COLO668 (cell line): Measurements from ENCODE around the gene UNK.

Experiments
- DNase-seq: peaks from one replicate; lab custom pipeline; 2025; ENCODE audit not compliant: unreplicated experiment; lab: John Stamatoyannopoulos, UW

The UNK gene

GRCh38 chr17:75784473-75785015, at the start of gene UNK:
TSS of gene UNK (plus strand) at chr17:75784806. CDS start at chr17:75784881, 75 bp downstream.
- peak; percentile 93 for DNase-seq

DNA sequence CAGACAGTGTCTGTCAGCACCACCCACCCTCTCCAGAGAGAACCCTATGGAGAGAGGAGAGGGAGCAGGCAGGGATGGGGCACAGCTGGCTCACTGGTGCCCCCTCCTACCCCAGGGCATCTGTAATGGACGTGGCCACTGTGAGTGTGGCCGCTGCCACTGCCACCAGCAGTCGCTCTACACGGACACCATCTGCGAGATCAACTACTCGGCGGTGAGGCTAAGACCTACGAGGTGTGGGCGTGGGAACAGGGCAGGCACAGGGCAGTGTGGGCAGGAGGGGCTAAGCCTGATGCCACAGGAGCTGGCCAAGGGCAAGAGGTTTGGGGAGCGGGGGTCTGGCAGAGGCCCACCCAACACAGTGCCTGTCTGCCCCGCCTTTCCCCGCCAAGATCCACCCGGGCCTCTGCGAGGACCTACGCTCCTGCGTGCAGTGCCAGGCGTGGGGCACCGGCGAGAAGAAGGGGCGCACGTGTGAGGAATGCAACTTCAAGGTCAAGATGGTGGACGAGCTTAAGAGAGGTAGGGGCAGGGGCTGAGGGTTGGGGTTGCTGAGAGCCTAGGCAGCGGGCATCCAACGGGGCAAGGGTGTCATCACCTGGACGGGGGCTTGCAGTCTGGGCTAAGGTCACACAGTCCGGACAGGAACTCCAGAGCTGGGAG, 48.3 kb upstream of the UNK start:
- no peak for DNase-seq

GRCh38 chr17:75737133-75737962, 47.3 kb upstream of the UNK start:
- DNase-seq: no peak

DNA sequence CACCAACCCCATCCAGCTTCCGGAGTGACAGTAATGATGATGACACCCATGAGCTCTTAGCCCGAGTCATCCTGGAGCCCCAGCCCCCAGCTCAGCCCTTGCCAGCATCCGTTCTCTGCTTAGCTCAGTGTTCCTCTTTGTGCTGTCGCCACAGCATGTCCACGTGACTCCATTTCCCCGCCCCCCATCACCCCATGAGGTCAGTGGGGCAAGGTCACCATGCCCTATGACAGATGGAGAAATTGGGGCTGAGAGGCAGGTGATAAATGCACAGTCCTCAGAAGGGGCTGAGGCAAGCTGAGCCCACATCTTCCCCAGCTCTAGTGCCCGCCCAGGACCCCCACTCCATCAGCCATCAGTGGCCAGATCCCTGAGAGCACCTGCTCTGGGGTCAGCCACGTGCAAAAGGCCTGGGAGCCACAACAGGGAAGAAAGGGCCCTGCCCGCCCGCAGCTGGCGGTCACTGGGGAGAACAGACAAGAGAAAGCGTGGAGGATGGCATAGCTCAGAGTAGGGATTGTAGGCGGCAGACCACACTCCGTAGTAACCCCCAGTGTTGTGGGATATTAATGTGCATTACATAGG, 46.3 kb upstream of the UNK start:
- DNase-seq: no peak

- no peak for DNase-seq
These were observed 45.4 kb upstream of the UNK start for GRCh38 chr17:75739174-75739573.

GRCh38 chr17:75739801-75740200, 44.8 kb upstream of the UNK start:
- DNase-seq: no peak

GRCh38 chr17:75740215-75740614, 44.4 kb upstream of the UNK start:
- DNase-seq: no peak

DNA sequence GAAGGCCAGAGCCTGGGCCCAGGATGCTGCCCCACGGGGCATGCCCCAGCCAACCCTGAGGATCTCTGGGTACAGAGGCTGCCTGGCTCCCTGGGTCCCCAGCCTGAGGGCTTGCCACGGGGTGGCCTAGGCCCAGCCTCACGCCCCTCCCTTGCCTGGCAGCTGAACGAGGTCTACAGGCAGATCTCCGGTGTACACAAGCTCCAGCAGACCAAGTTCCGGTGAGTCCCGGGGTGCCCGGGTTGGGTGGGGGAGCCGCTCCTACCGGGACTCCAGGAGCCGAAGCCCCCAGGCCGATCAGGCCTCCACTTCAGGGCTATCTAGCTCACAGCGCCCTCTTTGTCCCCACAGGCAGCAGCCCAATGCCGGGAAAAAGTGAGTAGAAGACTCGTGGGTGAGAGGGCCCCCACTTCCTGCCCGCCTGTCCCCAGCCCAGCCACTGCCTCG, 44.0 kb upstream of the UNK start:
- no peak for DNase-seq

- DNase-seq: no peak
These were observed 42.3 kb upstream of the UNK start for GRCh38 chr17:75742337-75742736.

- no peak for DNase-seq
These were observed 40.9 kb upstream of the UNK start for GRCh38 chr17:75743625-75744206.

- no peak for DNase-seq
These were observed 35.9 kb upstream of the UNK start for GRCh38 chr17:75748706-75749105.

- peak; percentile 63 for DNase-seq
These were observed 34.8 kb upstream of the UNK start for GRCh38 chr17:75749545-75750389.

GRCh38 chr17:75750661-75751423, 33.8 kb upstream of the UNK start:
- no peak for DNase-seq

- DNase-seq: no peak
These were observed 32.8 kb upstream of the UNK start for GRCh38 chr17:75751676-75752404.

DNA sequence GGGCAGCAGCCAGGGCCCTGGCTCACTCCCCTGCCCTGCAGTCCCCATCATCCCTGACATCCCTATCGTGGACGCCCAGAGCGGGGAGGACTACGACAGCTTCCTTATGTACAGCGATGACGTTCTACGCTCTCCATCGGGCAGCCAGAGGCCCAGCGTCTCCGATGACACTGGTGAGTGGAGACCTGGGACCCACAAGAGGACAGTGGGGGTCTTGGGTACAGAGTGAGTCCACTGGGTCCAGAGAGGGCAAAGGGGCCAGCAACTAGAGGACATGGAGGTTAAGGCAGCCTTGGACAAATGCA, 32.2 kb upstream of the UNK start:
- no peak for DNase-seq

- DNase-seq: no peak
These were observed 31.6 kb upstream of the UNK start for GRCh38 chr17:75752802-75753513.

GRCh38 chr17:75753514-75754377, 30.9 kb upstream of the UNK start:
- DNase-seq: peak; percentile 71
